ENCODE results near the gene CMTR1.

CMTR1 gene

DNA sequence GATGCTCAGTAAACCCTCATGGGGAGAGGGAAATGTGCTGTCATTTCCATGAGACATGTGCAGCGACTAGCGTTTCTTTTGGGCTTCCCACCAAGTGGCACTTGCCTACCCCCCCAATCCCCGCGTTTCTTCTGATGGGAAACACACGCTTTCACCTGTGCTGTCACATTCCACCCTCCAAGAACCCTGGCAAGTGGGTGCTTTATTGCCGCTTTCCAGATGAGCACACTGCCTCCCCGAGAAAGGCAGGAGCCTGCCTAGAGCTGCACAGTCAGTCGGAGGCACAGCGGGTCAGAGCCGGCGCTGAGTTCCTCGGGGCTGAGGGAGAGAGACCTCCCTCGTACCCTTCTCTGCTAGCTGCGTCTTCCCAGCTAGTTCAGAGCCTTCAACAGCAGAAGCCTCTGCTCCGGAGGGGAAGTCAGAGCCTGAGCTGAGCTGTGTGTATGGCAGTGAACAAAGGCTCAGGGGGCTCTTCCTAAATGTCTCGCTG lies 78.9 kb downstream of the CMTR1 start:
- TF ChIP-seq, protein P1, sequence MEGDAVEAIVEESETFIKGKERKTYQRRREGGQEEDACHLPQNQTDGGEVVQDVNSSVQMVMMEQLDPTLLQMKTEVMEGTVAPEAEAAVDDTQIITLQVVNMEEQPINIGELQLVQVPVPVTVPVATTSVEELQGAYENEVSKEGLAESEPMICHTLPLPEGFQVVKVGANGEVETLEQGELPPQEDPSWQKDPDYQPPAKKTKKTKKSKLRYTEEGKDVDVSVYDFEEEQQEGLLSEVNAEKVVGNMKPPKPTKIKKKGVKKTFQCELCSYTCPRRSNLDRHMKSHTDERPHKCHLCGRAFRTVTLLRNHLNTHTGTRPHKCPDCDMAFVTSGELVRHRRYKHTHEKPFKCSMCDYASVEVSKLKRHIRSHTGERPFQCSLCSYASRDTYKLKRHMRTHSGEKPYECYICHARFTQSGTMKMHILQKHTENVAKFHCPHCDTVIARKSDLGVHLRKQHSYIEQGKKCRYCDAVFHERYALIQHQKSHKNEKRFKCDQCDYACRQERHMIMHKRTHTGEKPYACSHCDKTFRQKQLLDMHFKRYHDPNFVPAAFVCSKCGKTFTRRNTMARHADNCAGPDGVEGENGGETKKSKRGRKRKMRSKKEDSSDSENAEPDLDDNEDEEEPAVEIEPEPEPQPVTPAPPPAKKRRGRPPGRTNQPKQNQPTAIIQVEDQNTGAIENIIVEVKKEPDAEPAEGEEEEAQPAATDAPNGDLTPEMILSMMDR (IDR thresholded peaks at IDR 0.05; ENCODE audit: low read depth, low read length, missing control alignments), result no peak
- in situ Hi-C loops (cut with HindIII; ENCODE audit: low sequenced_read_pairs), result no loop called here
- DNase-seq (ENCODE audit: low read depth), result no peak

DNA sequence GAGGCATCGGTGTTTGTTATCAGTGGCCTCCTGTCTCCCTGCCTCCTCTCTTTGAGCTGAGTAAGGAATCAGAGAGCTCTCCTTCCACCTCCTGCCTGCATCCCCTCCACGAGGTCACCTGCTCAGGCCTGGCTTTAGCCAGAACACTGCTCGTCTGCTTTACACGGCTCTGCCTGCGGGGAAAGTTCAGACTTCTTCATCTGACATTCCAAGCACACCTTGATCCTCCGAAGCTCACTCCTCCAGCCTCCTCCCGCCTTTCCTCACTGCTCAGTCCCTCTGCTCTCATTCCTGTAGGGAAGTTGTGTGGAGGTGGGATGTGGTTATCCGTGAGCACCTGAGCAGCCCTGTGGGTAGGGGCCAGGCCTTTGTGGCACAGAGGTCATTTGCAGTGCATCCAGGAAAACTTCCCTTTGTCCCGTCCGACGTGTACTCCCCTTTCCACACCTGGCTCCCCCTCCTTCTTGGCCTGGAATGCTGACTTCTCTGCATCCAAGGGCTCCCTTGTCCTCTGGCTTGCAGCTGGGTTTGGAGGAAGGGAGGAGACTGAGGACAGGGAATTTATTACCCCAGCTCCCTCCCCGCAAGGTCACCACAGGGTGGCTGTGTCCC lies 79.5 kb downstream of the CMTR1 start:
- H3K4me3 ChIP-seq (ENCODE audit: low read depth, low read length), result no peak overlapping the region
- TF ChIP-seq, protein P1 (IDR thresholded peaks at IDR 0.05; ENCODE audit: low read depth, low read length, missing control alignments), result no peak
- DNase-seq (ENCODE audit: low read depth), result no peak
- in situ Hi-C loops (cut with HindIII; ENCODE audit: low sequenced_read_pairs), result no loop called here

More for the DNA sequence above, 78.9 kb downstream of the CMTR1 start:
- H3K4me3 ChIP-seq (ENCODE audit: low read depth, low read length), result no peak overlapping the region

DNA sequence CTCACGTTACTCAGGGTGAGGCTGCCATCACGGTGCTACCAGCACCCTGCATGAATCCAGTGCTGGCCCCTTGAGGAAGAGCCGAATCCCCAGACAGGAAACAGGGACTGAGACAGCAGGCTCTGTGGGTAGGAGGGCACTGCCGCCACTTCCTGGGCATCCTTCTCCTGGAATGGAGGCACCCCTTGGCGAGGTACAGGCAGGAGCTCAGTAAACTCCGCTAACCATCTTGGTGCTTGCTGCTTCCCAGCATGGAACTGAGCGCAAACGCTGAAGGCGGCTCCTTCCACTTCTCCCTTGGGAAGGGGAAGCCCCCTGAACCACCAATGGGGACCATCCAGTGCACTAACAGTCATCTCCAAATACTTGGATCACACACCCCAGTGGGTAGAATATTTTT lies 80.1 kb downstream of the CMTR1 start:
- DNase-seq (ENCODE audit: low read depth), result no peak
- TF ChIP-seq, protein P1 (IDR thresholded peaks at IDR 0.05; ENCODE audit: low read depth, low read length, missing control alignments), result no peak
- no peak overlapping the region for H3K4me3 ChIP-seq (ENCODE audit: low read depth, low read length)
- in situ Hi-C loops (cut with HindIII; ENCODE audit: low sequenced_read_pairs), result no loop called here

DNA sequence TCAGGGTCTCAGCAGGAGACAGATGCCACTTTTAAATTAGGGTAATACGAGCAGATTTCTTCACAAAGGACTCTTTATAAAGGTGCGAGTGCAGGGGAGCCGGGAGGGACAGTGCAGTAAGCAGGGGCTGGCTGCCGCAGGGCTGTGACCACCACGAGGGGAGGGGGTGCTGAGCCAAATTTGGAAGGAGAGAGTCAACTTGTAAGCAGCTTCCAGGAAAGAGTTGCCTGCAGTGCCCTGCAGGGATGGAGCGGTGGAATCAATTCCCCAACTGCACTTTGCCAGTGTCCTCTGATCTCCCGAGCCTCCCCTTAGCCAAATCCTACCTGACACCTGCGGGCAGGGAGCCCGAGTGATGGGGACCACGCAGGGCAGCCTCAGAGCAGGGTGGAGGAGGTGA lies 80.6 kb downstream of the CMTR1 start:
- H3K4me3 ChIP-seq (ENCODE audit: low read depth, low read length), result no peak overlapping the region
- in situ Hi-C loops (cut with HindIII; ENCODE audit: low sequenced_read_pairs), result no loop called here
- DNase-seq (ENCODE audit: low read depth), result no peak
- TF ChIP-seq, protein P1 (IDR thresholded peaks at IDR 0.05; ENCODE audit: low read depth, low read length, missing control alignments), result no peak

DNA sequence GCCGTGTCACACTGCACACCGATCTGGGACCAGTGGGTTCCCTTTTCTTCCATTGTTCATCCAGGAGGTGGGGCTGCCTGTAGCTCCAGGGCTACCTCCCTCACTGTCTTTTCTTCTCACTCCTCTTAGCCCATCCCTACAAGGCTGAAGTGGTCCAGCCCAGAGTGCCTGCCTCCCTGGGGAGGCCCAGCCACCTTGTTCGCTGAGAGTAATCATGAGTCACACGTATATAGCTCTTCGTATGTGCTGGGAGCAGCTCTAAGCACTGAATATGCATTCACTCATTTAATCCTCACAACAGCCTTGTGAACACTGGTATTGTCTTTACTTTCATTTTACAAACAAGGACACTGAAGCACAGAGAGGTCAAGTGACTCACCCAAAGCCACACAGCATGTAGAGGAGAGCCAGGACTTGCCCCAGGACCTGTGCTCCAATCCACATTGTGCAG lies 81.3 kb downstream of the CMTR1 start:
- in situ Hi-C loops (cut with HindIII; ENCODE audit: low sequenced_read_pairs), result no loop called here
- H3K4me3 ChIP-seq (ENCODE audit: low read depth, low read length), result no peak overlapping the region

DNA sequence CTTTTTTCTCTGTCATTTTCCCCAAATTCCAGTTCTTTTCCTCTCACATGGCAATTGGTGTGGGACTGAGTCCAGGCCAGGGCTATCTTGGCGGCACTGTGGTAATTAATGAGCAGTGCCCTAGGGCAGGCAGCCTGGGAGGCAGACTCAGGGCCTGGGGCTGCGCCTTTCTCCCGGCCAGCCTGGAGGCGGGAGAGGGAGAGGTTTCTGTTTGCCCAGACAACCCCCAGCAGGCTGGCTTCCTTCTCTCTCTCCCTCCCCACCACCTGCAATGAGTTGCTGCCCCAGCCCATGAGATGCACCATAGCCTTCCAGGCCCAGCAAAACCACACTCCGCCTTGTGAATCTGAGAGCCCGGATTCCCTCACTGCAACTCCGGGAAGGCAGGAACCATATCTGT lies 81.8 kb downstream of the CMTR1 start:
- DNase-seq (ENCODE audit: low read depth), result no peak
- in situ Hi-C loops (cut with HindIII; ENCODE audit: low sequenced_read_pairs), result no loop called here
- TF ChIP-seq, protein P1 (IDR thresholded peaks at IDR 0.05; ENCODE audit: low read depth, low read length, missing control alignments), result no peak
- H3K4me3 ChIP-seq (ENCODE audit: low read depth, low read length), result no peak overlapping the region

More for the DNA sequence above, 81.3 kb downstream of the CMTR1 start:
- no peak for DNase-seq (ENCODE audit: low read depth)
- TF ChIP-seq, protein P1 (IDR thresholded peaks at IDR 0.05; ENCODE audit: low read depth, low read length, missing control alignments), result no peak
